ENCODE measurements around the gene TRIM54. TPM values are rescaled to one million over a fixed set of nuclear protein-coding genes. Genes with fewer than 3 reads are reported as not detected.
"Not testable (repeated sequence)": the region's sequence is repeated elsewhere in the genome, so short reads cannot be mapped to it uniquely, and the experiment has no call there.

The TRIM54 gene
- total RNA-seq, 2 donors from 2014 or later, result 0.36 TPM; not detected in 1

DNA sequence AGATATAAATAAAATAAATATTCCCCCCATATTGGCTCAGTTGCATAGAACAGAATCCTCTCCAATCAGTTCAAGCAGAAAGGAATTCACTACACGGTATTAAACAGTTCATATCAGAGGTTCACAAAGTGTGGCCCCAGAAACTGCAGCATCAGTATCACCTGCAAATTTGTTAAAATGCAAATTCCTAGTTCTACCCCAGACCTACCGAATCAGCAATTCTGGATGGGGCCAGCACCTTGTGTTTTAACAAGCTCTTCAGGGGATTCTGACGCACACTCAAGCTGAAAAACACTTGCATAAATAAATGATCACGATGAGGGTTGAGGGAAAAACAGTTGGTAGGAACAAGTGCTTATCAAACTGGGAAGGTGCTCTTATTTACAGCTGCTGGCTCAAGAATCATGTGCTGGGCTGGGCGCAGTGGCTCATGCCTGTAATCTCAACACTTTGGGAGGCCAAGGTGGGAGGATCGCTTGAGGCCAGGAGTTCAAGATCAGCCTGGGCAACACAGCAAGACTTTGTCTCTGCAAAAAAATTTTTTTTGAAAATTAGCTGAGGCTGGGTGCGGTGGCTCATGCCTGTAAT is 68.0 kb downstream of the TRIM54 start:
- DNase-seq (no peak), ATAC-seq (replicated peaks in 1 of 2) (no peak)
- no peaks in the 10 kb centered on the region for H3K27me3 Mint-ChIP-seq (ENCODE audit: low read depth)
- H3K4me3 Mint-ChIP-seq, result no peak overlapping the region
- H3K36me3 Mint-ChIP-seq (ENCODE audit: insufficient read depth in 2 of 2), result peaks cover 0 to 4% of the 10 kb centered on the region in 2 donors
- H3K27ac Mint-ChIP-seq, result no peak overlapping the region
- H3K4me1 Mint-ChIP-seq (ENCODE audit: low read depth), result peaks cover 41% of the 10 kb centered on the region
- no peaks in the 10 kb centered on the region for H3K9me3 Mint-ChIP-seq

DNA sequence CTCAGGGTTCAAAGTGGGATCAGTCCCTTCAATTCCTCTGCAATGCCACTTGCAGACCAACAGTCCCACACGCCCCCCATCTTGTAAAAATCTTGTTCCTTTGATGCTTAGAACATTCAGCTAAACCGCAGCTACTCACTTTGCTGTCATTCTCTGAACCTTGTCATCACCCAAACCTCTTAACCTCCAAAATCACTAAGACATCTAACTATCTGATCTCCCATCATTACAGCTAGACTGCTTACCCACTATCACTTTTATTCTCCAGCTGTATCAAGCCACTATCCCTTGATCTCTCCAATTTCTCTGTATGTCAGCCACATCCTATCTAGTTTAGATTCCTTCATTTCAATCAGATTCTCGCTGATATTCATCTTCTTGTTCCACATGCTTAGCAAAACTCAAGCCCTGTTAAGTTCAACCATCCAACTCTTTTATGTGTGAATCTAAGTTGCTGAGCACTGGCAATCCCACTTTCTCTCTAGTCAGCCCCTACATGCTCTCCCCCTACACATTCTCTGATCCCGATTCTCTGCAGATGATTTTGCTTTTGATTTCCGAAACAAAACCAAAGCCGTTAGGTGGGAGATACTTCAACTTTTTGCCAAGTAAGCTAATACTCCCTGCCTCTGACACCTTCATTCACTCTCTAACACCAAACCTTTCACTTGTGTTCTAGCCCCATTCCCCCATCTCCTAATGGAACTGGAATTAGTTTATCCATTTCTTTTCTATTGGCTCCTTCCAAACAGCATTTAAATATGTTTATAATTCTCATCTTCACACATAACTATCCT is 69.8 kb downstream of the TRIM54 start:
- ATAC-seq (replicated peaks in 1 of 2) (peak; percentile 32 to 45), DNase-seq (peak; percentile 21 to 24)
- peak overlapping the region; percentile 51 to 55 for H3K4me3 Mint-ChIP-seq
- H3K4me1 Mint-ChIP-seq (ENCODE audit: low read depth), result peaks cover 48% of the 10 kb centered on the region
- H3K27ac Mint-ChIP-seq, result peak overlapping the region; percentile 29
- no peaks in the 10 kb centered on the region for H3K9me3 Mint-ChIP-seq
- peaks cover under 1 to 7% of the 10 kb centered on the region in 2 donors for H3K36me3 Mint-ChIP-seq (ENCODE audit: insufficient read depth in 2 of 2)
- no peaks in the 10 kb centered on the region for H3K27me3 Mint-ChIP-seq (ENCODE audit: low read depth)

DNA sequence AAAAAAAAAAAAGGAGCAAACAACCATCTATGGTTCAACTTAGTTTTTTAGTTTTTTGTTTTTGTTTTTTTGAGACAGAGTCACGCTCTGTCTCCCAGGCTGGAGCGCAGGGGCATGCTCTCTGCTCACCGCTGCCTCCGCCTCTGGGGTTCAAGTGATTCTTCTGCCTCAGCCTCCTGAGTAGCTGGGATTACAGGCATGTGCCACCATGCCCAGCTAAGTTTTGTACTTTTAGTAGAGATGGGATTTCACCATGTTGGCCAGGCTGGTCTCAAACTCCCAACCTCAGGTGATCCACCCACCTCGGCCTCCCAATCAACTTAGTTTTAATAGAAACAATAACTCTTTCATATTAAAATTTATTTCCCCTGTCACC is 71.1 kb downstream of the TRIM54 start:
- not testable (repeated sequence) for ATAC-seq (replicated peaks in 1 of 2); H3K36me3 Mint-ChIP-seq (ENCODE audit: insufficient read depth in 2 of 2); DNase-seq; H3K9me3 Mint-ChIP-seq; H3K27me3 Mint-ChIP-seq (ENCODE audit: low read depth); H3K27ac Mint-ChIP-seq; H3K4me3 Mint-ChIP-seq
- H3K4me1 Mint-ChIP-seq (ENCODE audit: low read depth), result peaks cover 56% of the 10 kb centered on the region

DNA sequence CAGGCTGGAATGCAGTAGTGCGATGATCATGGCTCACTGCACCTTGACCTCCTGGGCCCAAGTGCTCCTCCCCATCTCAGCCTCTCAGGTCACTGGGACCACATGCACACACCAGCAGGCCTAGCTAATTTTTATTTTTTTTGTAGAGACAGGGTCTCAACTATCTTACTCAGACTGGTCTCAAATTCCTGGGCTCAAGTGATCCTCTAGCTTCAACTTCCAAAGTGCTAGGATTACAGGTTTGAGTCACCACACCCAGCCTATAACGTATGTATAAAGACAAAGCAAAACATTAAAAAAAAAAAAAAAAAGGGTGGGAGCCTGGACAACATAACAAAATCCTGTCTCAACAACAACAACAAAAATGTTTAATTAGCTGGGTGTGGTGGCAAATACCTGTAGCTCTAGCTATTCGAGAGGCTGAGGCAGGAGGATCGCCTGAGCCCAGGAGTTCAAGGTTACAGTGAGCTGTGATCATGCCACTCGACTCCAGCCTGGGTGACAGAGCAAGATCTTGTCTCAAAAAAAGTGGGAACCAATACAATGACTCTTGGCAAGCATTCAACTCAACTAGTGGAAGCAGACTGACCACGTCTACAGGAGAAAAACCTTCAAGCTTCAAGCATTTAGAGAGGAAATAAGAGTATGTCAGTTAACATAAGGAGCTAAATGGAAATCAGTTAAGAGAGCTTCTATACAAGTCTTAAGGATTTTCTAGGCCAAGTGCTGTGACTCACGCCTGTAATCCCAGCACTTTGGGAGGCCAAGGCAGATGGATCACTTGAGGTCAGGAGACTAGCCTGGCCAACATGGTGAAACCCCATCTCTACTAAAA is 71.8 kb downstream of the TRIM54 start:
- H3K27me3 Mint-ChIP-seq (ENCODE audit: low read depth), result no peaks in the 10 kb centered on the region
- H3K4me3 Mint-ChIP-seq, result peak overlapping the region; percentile 12 to 23
- H3K36me3 Mint-ChIP-seq (ENCODE audit: insufficient read depth in 2 of 2), result peaks cover 4 to 5% of the 10 kb centered on the region in 2 donors
- no peak for ATAC-seq (replicated peaks in 1 of 2)
- no peak for DNase-seq
- H3K27ac Mint-ChIP-seq, result no peak overlapping the region
- peaks cover 61% of the 10 kb centered on the region for H3K4me1 Mint-ChIP-seq (ENCODE audit: low read depth)
- H3K9me3 Mint-ChIP-seq, result no peaks in the 10 kb centered on the region

DNA sequence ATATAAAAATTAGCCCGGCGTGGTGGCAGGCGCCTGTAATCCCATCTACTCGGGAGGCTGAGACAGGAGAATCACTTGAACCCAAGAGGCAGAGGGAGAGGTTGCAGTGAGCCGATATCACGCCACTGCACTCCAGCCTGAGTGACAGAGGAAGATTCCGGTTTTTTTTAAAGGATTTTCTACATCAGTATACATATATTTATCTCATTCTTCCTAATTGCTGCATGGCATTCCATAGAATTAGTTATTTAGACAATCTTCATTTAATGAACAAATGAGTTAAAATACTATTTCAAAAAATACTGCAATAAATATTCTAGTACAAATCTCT is 72.3 kb downstream of the TRIM54 start:
- peaks cover 61% of the 10 kb centered on the region for H3K4me1 Mint-ChIP-seq (ENCODE audit: low read depth)
- DNase-seq (no peak), ATAC-seq (replicated peaks in 1 of 2) (no peak)
- H3K36me3 Mint-ChIP-seq (ENCODE audit: insufficient read depth in 2 of 2), result peaks cover 4 to 5% of the 10 kb centered on the region in 2 donors
- H3K9me3 Mint-ChIP-seq, result no peaks in the 10 kb centered on the region
- peak overlapping the region; percentile 12 to 95 for H3K4me3 Mint-ChIP-seq
- no peak overlapping the region for H3K27ac Mint-ChIP-seq
- H3K27me3 Mint-ChIP-seq (ENCODE audit: low read depth), result no peaks in the 10 kb centered on the region

DNA sequence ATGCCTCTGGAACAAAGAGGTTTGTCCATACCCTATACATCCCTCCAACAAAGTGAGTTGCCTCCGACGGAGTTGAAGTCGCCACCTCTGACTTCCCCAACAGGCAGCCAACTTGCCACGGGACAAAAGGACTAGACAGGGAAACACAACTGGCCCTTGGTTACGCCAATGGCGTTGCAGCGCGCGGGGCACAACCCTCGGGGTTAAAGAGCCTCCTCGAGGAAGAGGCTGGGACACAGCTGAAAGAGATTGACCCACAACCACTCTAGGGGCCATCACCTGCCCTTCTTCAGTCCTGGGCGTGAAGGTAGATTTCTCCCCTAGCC is 73.8 kb downstream of the TRIM54 start:
- peak overlapping the region; percentile 95 to 97 for H3K4me3 Mint-ChIP-seq
- H3K4me1 Mint-ChIP-seq (ENCODE audit: low read depth), result peaks cover 68% of the 10 kb centered on the region
- no peaks in the 10 kb centered on the region for H3K9me3 Mint-ChIP-seq
- H3K27me3 Mint-ChIP-seq (ENCODE audit: low read depth), result no peaks in the 10 kb centered on the region
- DNase-seq (no peak), ATAC-seq (replicated peaks in 1 of 2) (peak; percentile 39 to 47)
- peak overlapping the region; percentile 97 for H3K27ac Mint-ChIP-seq
- peaks cover 4 to 7% of the 10 kb centered on the region in 2 donors for H3K36me3 Mint-ChIP-seq (ENCODE audit: insufficient read depth in 2 of 2)

DNA sequence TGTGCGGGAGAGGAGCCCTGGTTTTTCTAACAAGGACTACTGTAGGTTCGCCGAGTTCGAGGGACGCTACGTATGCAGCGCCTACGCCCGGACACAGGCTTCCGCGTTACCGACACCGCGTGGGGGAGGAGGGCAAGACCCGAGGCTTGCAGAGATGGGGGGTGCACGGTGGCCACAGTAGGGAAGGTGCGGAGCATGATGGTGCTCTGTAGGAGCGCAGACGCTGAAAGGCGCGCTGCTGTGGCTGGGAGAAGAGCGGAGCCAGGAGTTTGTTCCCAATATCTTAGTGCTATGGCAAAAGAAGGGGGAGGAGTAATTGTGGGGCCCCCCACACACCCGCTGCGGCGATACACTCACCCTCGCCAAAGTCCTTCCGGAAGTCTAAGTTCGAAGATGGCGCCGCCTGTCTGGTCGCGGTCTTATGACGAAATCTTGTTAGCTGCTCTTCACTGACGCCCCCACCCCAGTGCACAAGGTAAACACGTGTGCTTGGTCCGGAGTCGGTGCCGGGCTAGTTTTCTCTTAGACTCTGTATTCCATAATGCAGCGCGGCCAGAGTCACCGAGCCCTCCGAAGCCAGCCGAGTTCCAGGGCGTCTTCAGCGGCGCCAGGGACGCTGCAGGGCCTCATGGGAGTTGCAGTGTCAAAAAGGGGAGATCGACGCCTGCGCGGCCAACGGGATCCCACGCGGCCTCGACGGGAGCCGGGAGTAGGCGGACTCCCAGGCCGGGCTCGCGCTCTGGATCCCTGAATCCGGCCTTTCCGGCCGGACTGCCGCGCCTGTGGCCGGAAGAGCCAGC is 74.4 kb downstream of the TRIM54 start, which contains the start of gene GTF3C2:
Gene GTF3C2, minus strand, starts transcription at position 383 of the 800 bp plus-strand sequence. CDS start 13,210 bp downstream, outside the sequence.
- no peaks in the 10 kb centered on the region for H3K9me3 Mint-ChIP-seq
- H3K4me3 Mint-ChIP-seq, result peak within 1 kb of the TSS; percentile 95 to 97
- peaks cover 65% of the 10 kb centered on the region for H3K4me1 Mint-ChIP-seq (ENCODE audit: low read depth)
- peaks cover 5 to 9% of the 10 kb centered on the region in 2 donors for H3K36me3 Mint-ChIP-seq (ENCODE audit: insufficient read depth in 2 of 2)
- peak; percentile 82 for ATAC-seq (replicated peaks in 1 of 2)
- H3K27ac Mint-ChIP-seq, result peak within 1 kb of the TSS; percentile 97
- DNase-seq, result peak; percentile 89 to 93
- no peaks in the 10 kb centered on the region for H3K27me3 Mint-ChIP-seq (ENCODE audit: low read depth)

Other genes starting within 250 kb of the TRIM54 start
- 10 to 100 TPM; 50.5 to 53.6 TPM for gene TMEM214, start 249.5 kb upstream of the TRIM54 start, total RNA-seq
- 10 to 100 TPM; 12.1 to 16.1 TPM for gene AGBL5, start 230.8 kb upstream of the TRIM54 start, total RNA-seq
- gene OST4, start 210.8 kb upstream of the TRIM54 start, total RNA-seq, result 100 to 1,000 TPM; 238 to 260 TPM
- gene EMILIN1, start 203.8 kb upstream of the TRIM54 start, total RNA-seq, result 1 to 10 TPM in 1 of 2 donors, under 1 TPM in 1; 0.36 to 1.0 TPM
- 10 to 100 TPM; 11.9 to 12.9 TPM for gene KHK, start 195.7 kb upstream of the TRIM54 start, total RNA-seq
- gene CGREF1, start 163.3 kb upstream of the TRIM54 start, total RNA-seq, result 1 to 10 TPM in 1 of 2 donors, under 1 TPM in 1; 0.81 to 2.4 TPM
- under 1 TPM; 0.34 to 0.72 TPM for gene ABHD1, start 158.6 kb upstream of the TRIM54 start, total RNA-seq
- 10 to 100 TPM; 35.5 to 41.1 TPM for gene PREB, start 147.8 kb upstream of the TRIM54 start, total RNA-seq
- gene PRR30, start 143.0 kb upstream of the TRIM54 start, total RNA-seq, result not detected
- gene TCF23, start 133.4 kb upstream of the TRIM54 start, total RNA-seq, result not detected
- 10 to 100 TPM; 80.5 to 87.3 TPM for gene ATRAID, start 70.4 kb upstream of the TRIM54 start, total RNA-seq
- 10 to 100 TPM; 38.8 to 39.2 TPM for gene SLC5A6, start 70.2 kb upstream of the TRIM54 start, total RNA-seq
- gene CAD, start 65.1 kb upstream of the TRIM54 start, total RNA-seq, result 10 to 100 TPM; 53.6 to 64.5 TPM
- 1 to 10 TPM; 1.5 to 2.3 TPM for gene SLC30A3, start 19.4 kb upstream of the TRIM54 start, total RNA-seq
- under 1 TPM in 1 of 2 donors, not detected in 1; 0.31 TPM for gene DNAJC5G, start 7.0 kb upstream of the TRIM54 start, total RNA-seq
- gene UCN, start 26.0 kb downstream of the TRIM54 start, total RNA-seq, result 1 to 10 TPM; 4.9 to 7.6 TPM
- gene MPV17, start 40.7 kb downstream of the TRIM54 start, total RNA-seq, result 10 to 100 TPM; 73.2 to 93.0 TPM
- 10 to 100 TPM; 56.6 to 58.7 TPM for gene GTF3C2, start 74.3 kb downstream of the TRIM54 start, total RNA-seq
- gene EIF2B4, start 87.9 kb downstream of the TRIM54 start, total RNA-seq, result 10 to 100 TPM; 30.0 to 42.7 TPM
- 10 to 100 TPM; 66.1 to 70.7 TPM for gene SNX17, start 88.2 kb downstream of the TRIM54 start, total RNA-seq
- 10 to 100 TPM; 15.7 to 15.9 TPM for gene ZNF513, start 98.3 kb downstream of the TRIM54 start, total RNA-seq
- gene PPM1G, start 127.2 kb downstream of the TRIM54 start, total RNA-seq, result 100 to 1,000 TPM; 122 to 132 TPM
- 10 to 100 TPM; 79.7 to 96.3 TPM for gene NRBP1, start 146.2 kb downstream of the TRIM54 start, total RNA-seq
- gene KRTCAP3, start 160.0 kb downstream of the TRIM54 start, total RNA-seq, result 10 to 100 TPM; 13.4 to 14.6 TPM
- gene IFT172, start 207.3 kb downstream of the TRIM54 start, total RNA-seq, result 10 to 100 TPM; 11.7 to 13.0 TPM
- under 1 TPM; 0.19 to 0.24 TPM for gene FNDC4, start 212.8 kb downstream of the TRIM54 start, total RNA-seq
- gene GCKR, start 214.4 kb downstream of the TRIM54 start, total RNA-seq, result not detected

Measured in activated T-cell treated with anti-CD3 and anti-CD28 coated beads, Interleukin-2, amount 50 U/mL, for 72 hours (primary cell).